Endothelial cell of umbilical vein (primary cell): ENCODE measurements around the gene USP16. TPM values are rescaled to one million over a fixed set of nuclear protein-coding genes. Genes with fewer than 3 reads are reported as not detected.
A peak's percentile ranks its signal among the peaks of the same experiment; 100 is the strongest.

Source experiments
- BruUV-seq: library from RNA; stranded (reverse); fragments of 400-500 nt; replicated peaks from 2 replicates; lab custom pipeline; 2021; lab: Mats Ljungman, UMichigan
- CTCF ChIA-PET: fragments of 300-600, 350-600 bp; sonication (Branson Sonifier 250); formaldehyde crosslinking; loops from one replicate; lab custom pipeline; 2021; ENCODE audit warnings: antibody characterized with exemption, inconsistent platforms; lab: Charles Lee
- POLR2A ChIA-PET: fragments of 300-600, 350-600 bp; sonication (Branson Sonifier 250); formaldehyde crosslinking; loops from one replicate; lab custom pipeline; 2021; ENCODE audit warnings: antibody characterized with exemption, inconsistent platforms; lab: Charles Lee
- DNase-seq: peaks from one replicate; pipeline ENCODE4 v3.0.0-alpha.2; 2011; ENCODE audit warnings: low read depth, low spot score
- FAIRE-seq: peaks from 2 replicates; lab custom pipeline; 2011; peaks lifted over from hg19 to GRCh38; lab: Jason Lieb, UNC
- H2AFZ ChIP-seq: 2 replicates; pipeline ENCODE4 v1.6.0; 2012; ENCODE audit warnings: low read depth, low read length, control low read depth, inconsistent platforms
- H3K27ac ChIP-seq: 2 replicates; pipeline ENCODE4 v1.5.1; 2011; ENCODE audit warnings: low read depth, mild to moderate bottlenecking, control low read depth, low read length, moderate library complexity; ENCODE audit not compliant: insufficient read depth
- H3K27me3 ChIP-seq, 2 experiments: 2 replicates each; pipeline versions ENCODE4 v1.6.0 to v1.6.1; 2011; ENCODE audit warnings: low read length in 2 of 2, mixed read lengths in 1 of 2; ENCODE audit not compliant: control insufficient read depth in 2 of 2, insufficient read depth in 2 of 2
- H3K36me3 ChIP-seq, 2 experiments: 2 replicates in 1 of 2; 3 replicates in 1 of 2; pipeline ENCODE4 v1.5.1; 2011; ENCODE audit warnings: low read length in 2 of 2, mild to moderate bottlenecking in 1 of 2, moderate library complexity in 1 of 2; ENCODE audit not compliant: control insufficient read depth in 2 of 2, insufficient read depth in 2 of 2; ENCODE audit errors: extremely low read depth in 1 of 2
- H3K4me1 ChIP-seq: 3 replicates; pipeline ENCODE4 v1.5.1; 2011; ENCODE audit warnings: mild to moderate bottlenecking, low read length; ENCODE audit not compliant: control insufficient read depth, insufficient read depth; ENCODE audit errors: extremely low read depth
- H3K4me2 ChIP-seq: 2 replicates; pipeline ENCODE4 v1.6.1; 2011; ENCODE audit warnings: low read length, control low read depth, mixed read lengths; ENCODE audit not compliant: insufficient read depth
- H3K4me3 ChIP-seq, 3 experiments: fragments of 200-600 bp in 1 of 3; sonication (generic), shearing (Covaris generic) in 1 of 3; replicated peaks in 1 of 3; 2 replicates each; pipeline ENCODE4 v1.5.1; 2011 to 2016; ENCODE audit warnings: control low read depth in 3 of 3, low read length in 3 of 3, mild to moderate bottlenecking in 2 of 3, inconsistent platforms in 1 of 3, low read depth in 1 of 3, moderate library complexity in 1 of 3; ENCODE audit not compliant: insufficient read depth in 1 of 3
- H3K79me2 ChIP-seq: 2 replicates; pipeline ENCODE4 v1.6.0; 2012; ENCODE audit warnings: low read length, inconsistent platforms; ENCODE audit not compliant: control insufficient read depth, insufficient read depth
- H3K9ac ChIP-seq: replicated peaks from 2 replicates; pipeline ENCODE3; 2011; ENCODE audit warnings: low read length, control low read depth; ENCODE audit not compliant: insufficient read depth; ENCODE audit errors: extremely low read depth
- H3K9me1 ChIP-seq: replicated peaks from 3 replicates; pipeline ENCODE4 v1.6.0; 2011; ENCODE audit warnings: mild to moderate bottlenecking, low read length; ENCODE audit not compliant: control insufficient read depth, insufficient read depth; ENCODE audit errors: extremely low read depth
- H3K9me3 ChIP-seq: replicated peaks from 2 replicates; pipeline ENCODE4 v1.5.1; 2012; ENCODE audit warnings: low read length, inconsistent platforms; ENCODE audit not compliant: control insufficient read depth, insufficient read depth
- H4K20me1 ChIP-seq: replicated peaks from 2 replicates; pipeline ENCODE3; 2011; ENCODE audit warnings: mild to moderate bottlenecking, low read length; ENCODE audit not compliant: control insufficient read depth, insufficient read depth; ENCODE audit errors: extremely low read depth
- EZH2 ChIP-seq: IDR thresholded peaks from 2 replicates; pipeline ENCODE4 v1.6.1; 2012; ENCODE audit warnings: borderline replicate concordance, low read depth, mild to moderate bottlenecking, moderate library complexity, low read length, inconsistent platforms; ENCODE audit not compliant: severe bottlenecking
- FOS ChIP-seq: IDR thresholded peaks from 2 replicates; pipeline ENCODE4 v1.6.1; 2011; ENCODE audit warnings: mild to moderate bottlenecking, low read length, moderate library complexity, borderline replicate concordance; ENCODE audit not compliant: insufficient read depth
- GATA2 ChIP-seq: IDR thresholded peaks from 2 replicates; pipeline ENCODE4 v1.7.0; 2011; ENCODE audit warnings: low read depth, mild to moderate bottlenecking, moderate library complexity, mixed read lengths, low read length; ENCODE audit not compliant: insufficient read length, insufficient read depth
- JUN ChIP-seq: IDR thresholded peaks from 2 replicates; pipeline ENCODE4 v1.6.1; 2011; ENCODE audit warnings: borderline replicate concordance, low read depth; ENCODE audit not compliant: insufficient read length, insufficient read depth
- MYC ChIP-seq: IDR thresholded peaks from one replicate; pipeline ENCODE4 v1.6.1; 2011; ENCODE audit warnings: mild to moderate bottlenecking, low read depth, low read length
- POLR2A ChIP-seq: IDR thresholded peaks from 2 replicates; pipeline ENCODE4 v1.6.1; 2012; ENCODE audit warnings: low read depth, mild to moderate bottlenecking, control low read depth, low read length
- POLR2AphosphoS5 ChIP-seq: IDR thresholded peaks from 2 replicates; pipeline ENCODE4 v1.6.1; 2012; ENCODE audit warnings: low read depth, mild to moderate bottlenecking, control low read depth, low read length, moderate library complexity; ENCODE audit not compliant: insufficient read depth
- dilution Hi-C: fragments of 300-500 bp; cut with MboI; formaldehyde crosslinking; loops from one replicate; pipeline ENCODE4 v1.15.0; 2019; ENCODE audit warnings: low sequenced_read_pairs; ENCODE audit not compliant: extremely low pct_ligation_motif_present
- intact Hi-C: fragments of 100-400 bp; cut with micrococcal nuclease; formaldehyde crosslinking; loops from one replicate; pipeline ENCODE4 v1.10.0; 2022
- polyA plus RNA-seq, 4 experiments: library from polyadenylated mRNA; depleted of rRNA in 3 of 4; stranded (reverse) in 3 of 4; unstranded in 1 of 4; fragments of >200 nt; gene quantifications; 2 replicates each; pipeline versions ENCODE4 v1.2.1 to v1.2.3, GENCODE V29; 2011 to 2012; ENCODE audit warnings: missing spikeins in 1 of 4
- total RNA-seq: library from RNA; stranded (reverse); gene quantifications from 2 replicates; pipeline ENCODE4 v1.2.3, GENCODE V29; 2021
- TF ChIP-seq, protein P1 (sequence below): IDR thresholded peaks from 2 replicates; pipeline ENCODE4 v1.6.1; 2011; ENCODE audit not compliant: insufficient read depth, insufficient read length
- TF ChIP-seq, protein P2 (sequence below), 2 donors: IDR thresholded peaks; 1 replicate in 1 of 2; 2 replicates in 1 of 2; pipeline ENCODE4 v1.5.1; 2011; ENCODE audit warnings: low read length in 2 of 2, mild to moderate bottlenecking in 2 of 2, moderate library complexity in 2 of 2, control low read depth in 1 of 2, inconsistent platforms in 1 of 2, low read depth in 1 of 2; ENCODE audit not compliant: insufficient read depth in 1 of 2; ENCODE audit errors: extremely low read depth in 1 of 2

USP16 gene
- total and polyA plus RNA-seq, 2 donors (not counting 3 experiments of a cell fraction or from before 2014, with no cell fraction given): 5.9 to 31.3 TPM

DNA sequence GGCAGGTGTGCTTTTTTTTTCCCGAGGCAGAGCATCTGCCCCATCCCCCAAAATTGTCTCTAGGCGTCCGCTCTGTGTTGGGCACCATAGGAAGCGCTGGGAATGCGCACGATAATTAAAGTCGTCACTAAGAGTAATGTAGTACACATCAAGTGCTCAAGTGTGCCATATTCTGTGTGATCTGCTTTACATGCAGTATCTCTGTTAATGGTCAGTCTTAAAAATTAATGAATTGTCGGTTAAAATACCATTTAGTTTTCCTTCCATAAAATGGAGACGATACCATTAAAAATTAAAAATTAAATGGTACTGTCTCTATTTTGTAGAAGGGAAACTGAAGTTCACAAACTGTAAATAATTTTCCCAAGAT lies 49.5 kb downstream of the USP16 start:
- no peaks in the 10 kb centered on the region for H3K27me3 ChIP-seq
- peaks cover 18% of the 10 kb centered on the region for H4K20me1 ChIP-seq
- H3K4me1 ChIP-seq: peaks cover 28% of the 10 kb centered on the region
- intact Hi-C loops (loop anchor here (5.0 kb wide), 2 partner anchors 223 to 437 kb away; partner anchors contain the start of gene BACH1), dilution Hi-C loops (no loop called here)
- peak overlapping the region; percentile 35 to 100 (median 95) for H3K4me3 ChIP-seq
- no peaks in the 10 kb centered on the region for H3K9me3 ChIP-seq
- H3K36me3 ChIP-seq: peaks cover 0 to under 1% of the 10 kb centered on the region in 2 experiments
- no peaks in the 10 kb centered on the region for H3K9me1 ChIP-seq
- H3K27ac ChIP-seq: peak overlapping the region; percentile 68
- FAIRE-seq (no peak), DNase-seq (no peak)
- TF ChIP-seq MYC (no peak), POLR2A (no peak), EZH2 (no peak), FOS (no peak)
- BruUV-seq: TSS peak; percentile 51
- POLR2A ChIA-PET: interaction anchor here (0.6 to 1.5 kb wide), 3 partner anchors 35 to 193 kb away, joined by 3 read pairs; no protein-coding TSS in a partner anchor
- H3K4me2 ChIP-seq: peak overlapping the region; percentile 85
- peak overlapping the region; percentile 94 for H3K9ac ChIP-seq
- peak overlapping the region; percentile 58 for H2AFZ ChIP-seq
- H3K79me2 ChIP-seq: peaks cover 44% of the 10 kb centered on the region
- CTCF ChIA-PET: interaction anchor here (0.8 to 2.0 kb wide), 4 partner anchors 14 to 298 kb away, joined by 3 to 7 read pairs (median 3); partner anchors contain the start of gene USP16

DNA sequence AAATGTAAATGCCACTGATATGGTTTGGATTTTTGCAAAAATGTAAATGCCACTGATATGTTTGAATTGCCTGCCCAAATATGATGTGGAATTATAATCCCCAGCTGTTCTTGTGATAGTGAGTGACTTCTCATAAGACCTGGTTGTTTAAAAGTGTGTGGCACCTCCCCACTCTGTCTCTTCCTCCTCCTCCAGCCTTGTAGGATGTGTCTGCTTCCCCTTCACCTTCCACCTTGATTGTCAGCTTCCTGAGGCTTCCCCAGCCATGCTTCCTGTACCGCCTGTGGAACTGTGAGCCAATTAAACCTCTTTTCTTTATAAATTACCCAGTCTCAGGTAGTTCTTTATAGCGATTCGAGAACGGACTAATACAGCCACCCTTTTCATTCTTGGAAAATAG lies 50.3 kb downstream of the USP16 start:
- Histone ChIP-seq H3K36me3 (no peaks in the 10 kb centered on the region), H3K79me2 (peaks cover 36% of the 10 kb centered on the region), H3K4me3 (no peak overlapping the region), H4K20me1 (peaks cover 18% of the 10 kb centered on the region), H3K27me3 (no peaks in the 10 kb centered on the region), H2AFZ (peak overlapping the region; percentile 59), H3K9me1 (no peaks in the 10 kb centered on the region), H3K27ac (no peak overlapping the region), H3K4me2 (no peak overlapping the region), H3K9me3 (no peaks in the 10 kb centered on the region), H3K9ac (no peak overlapping the region), H3K4me1 (peaks cover 34% of the 10 kb centered on the region)
- intact Hi-C loops: loop anchor here (5.0 kb wide), 2 partner anchors 223 to 437 kb away; partner anchors contain the start of gene BACH1
- no TSS peak for BruUV-seq
- DNase-seq: no peak
- ChIA-PET POLR2A (no interaction called here), CTCF (interaction anchor here (1.8 kb wide), 1 partner anchor 297 kb away, joined by 6 read pairs; no protein-coding TSS in a partner anchor)
- TF ChIP-seq MYC (no peak), JUN (no peak), POLR2A (no peak), FOS (no peak), EZH2 (no peak), POLR2AphosphoS5 (no peak), GATA2 (no peak)
- TF ChIP-seq, protein P1, sequence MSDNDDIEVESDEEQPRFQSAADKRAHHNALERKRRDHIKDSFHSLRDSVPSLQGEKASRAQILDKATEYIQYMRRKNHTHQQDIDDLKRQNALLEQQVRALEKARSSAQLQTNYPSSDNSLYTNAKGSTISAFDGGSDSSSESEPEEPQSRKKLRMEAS: no peak
- TF ChIP-seq, protein P2, sequence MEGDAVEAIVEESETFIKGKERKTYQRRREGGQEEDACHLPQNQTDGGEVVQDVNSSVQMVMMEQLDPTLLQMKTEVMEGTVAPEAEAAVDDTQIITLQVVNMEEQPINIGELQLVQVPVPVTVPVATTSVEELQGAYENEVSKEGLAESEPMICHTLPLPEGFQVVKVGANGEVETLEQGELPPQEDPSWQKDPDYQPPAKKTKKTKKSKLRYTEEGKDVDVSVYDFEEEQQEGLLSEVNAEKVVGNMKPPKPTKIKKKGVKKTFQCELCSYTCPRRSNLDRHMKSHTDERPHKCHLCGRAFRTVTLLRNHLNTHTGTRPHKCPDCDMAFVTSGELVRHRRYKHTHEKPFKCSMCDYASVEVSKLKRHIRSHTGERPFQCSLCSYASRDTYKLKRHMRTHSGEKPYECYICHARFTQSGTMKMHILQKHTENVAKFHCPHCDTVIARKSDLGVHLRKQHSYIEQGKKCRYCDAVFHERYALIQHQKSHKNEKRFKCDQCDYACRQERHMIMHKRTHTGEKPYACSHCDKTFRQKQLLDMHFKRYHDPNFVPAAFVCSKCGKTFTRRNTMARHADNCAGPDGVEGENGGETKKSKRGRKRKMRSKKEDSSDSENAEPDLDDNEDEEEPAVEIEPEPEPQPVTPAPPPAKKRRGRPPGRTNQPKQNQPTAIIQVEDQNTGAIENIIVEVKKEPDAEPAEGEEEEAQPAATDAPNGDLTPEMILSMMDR (IDR thresholded peaks at IDR 0.05; ENCODE audit: extremely low read depth in 1 of 2, insufficient read depth in 1 of 2, low read depth in 1 of 2, low read length in 2 of 2): no peak
- dilution Hi-C loops: no loop called here
- no peak for FAIRE-seq
